HEK293 (cell line): ENCODE measurements around the gene DNAJB6.

ENCODE experiments used
- CTCF ChIA-PET: fragments of 350-600 bp; formaldehyde crosslinking; extraction: SDS; loops from one replicate; lab custom pipeline; 2021; ENCODE audit warnings: antibody characterized with exemption; lab: Yijun Ruan, JAX
- POLR2A ChIA-PET: fragments of 300-600 bp; formaldehyde crosslinking; extraction: SDS; loops from one replicate; lab custom pipeline; 2020; ENCODE audit warnings: antibody characterized with exemption, inconsistent platforms; lab: Yijun Ruan, JAX
- H3K27ac ChIP-seq: fragments of 200-500 bp; sonication (Bioruptor generic); 2 replicates; pipeline ENCODE4 v1.5.1; 2014; ENCODE audit warnings: low read depth, low read length, control low read depth, inconsistent platforms; ENCODE audit errors: extremely low read depth
- H3K36me3 ChIP-seq, 2 experiments: fragments of 200-500 bp in 1 of 2; sonication (Bioruptor generic) in 1 of 2; 1 replicate in 1 of 2; 2 replicates in 1 of 2; pipeline ENCODE4 v1.5.1; 2014 to 2017; ENCODE audit warnings: inconsistent platforms in 2 of 2, low read length in 2 of 2; ENCODE audit not compliant: control insufficient read depth in 2 of 2, insufficient read depth in 1 of 2
- H3K4me1 ChIP-seq: fragments of 200-500 bp; sonication (Bioruptor generic); 2 replicates; pipeline ENCODE4 v1.5.1; 2014; ENCODE audit warnings: mild to moderate bottlenecking, low read length, inconsistent platforms; ENCODE audit not compliant: control insufficient read depth, insufficient read depth
- H3K4me3 ChIP-seq: 2 replicates; pipeline ENCODE4 v1.5.1; 2011; ENCODE audit warnings: low read depth, mild to moderate bottlenecking, control low read depth, low read length, moderate library complexity
- H3K9me3 ChIP-seq: fragments of 200-500 bp; sonication (Bioruptor generic); 2 replicates; pipeline ENCODE4 v1.5.1; 2014; ENCODE audit warnings: low read depth, low read length, inconsistent platforms; ENCODE audit not compliant: control insufficient read depth, insufficient read depth
- KLF8 ChIP-seq: fragments of 450-650 bp; formaldehyde crosslinking; IDR thresholded peaks from 2 replicates; pipeline ENCODE4 v1.5.1; 2016; ENCODE audit warnings: missing biosample characterization, missing genetic modification characterization
- MYNN ChIP-seq: fragments of 450-650 bp; formaldehyde crosslinking; IDR thresholded peaks from 2 replicates; pipeline ENCODE4 v1.5.1; 2016; ENCODE audit warnings: missing biosample characterization, missing genetic modification characterization, borderline replicate concordance
- TCF7L2 ChIP-seq: IDR thresholded peaks from 2 replicates; pipeline ENCODE4 v1.6.1; 2011; ENCODE audit warnings: low read depth, mild to moderate bottlenecking, inconsistent platforms, low read length, moderate library complexity, borderline replicate concordance
- WT1 ChIP-seq: fragments of 450-650 bp; formaldehyde crosslinking; IDR thresholded peaks from 2 replicates; pipeline ENCODE4 v1.5.1; 2016; ENCODE audit warnings: missing biosample characterization, missing genetic modification characterization
- ZBTB8A ChIP-seq: fragments of 450-650 bp; formaldehyde crosslinking; IDR thresholded peaks from 2 replicates; pipeline ENCODE4 v1.5.1; 2016; ENCODE audit warnings: missing biosample characterization, missing genetic modification characterization
- ZNF169 ChIP-seq: fragments of 450-650 bp; formaldehyde crosslinking; IDR thresholded peaks from 2 replicates; pipeline ENCODE4 v1.5.1; 2016; ENCODE audit warnings: missing biosample characterization, missing genetic modification characterization
- ZNF175 ChIP-seq: fragments of 450-650 bp; formaldehyde crosslinking; IDR thresholded peaks from 2 replicates; pipeline ENCODE4 v1.5.1; 2016; ENCODE audit warnings: missing biosample characterization, missing genetic modification characterization
- ZNF335 ChIP-seq: fragments of 450-650 bp; formaldehyde crosslinking; conservative IDR thresholded peaks from 2 replicates; pipeline ENCODE4 v1.5.1; 2016; ENCODE audit warnings: missing biosample characterization, missing genetic modification characterization
- ZNF433 ChIP-seq: fragments of 450-650 bp; formaldehyde crosslinking; IDR thresholded peaks from 2 replicates; pipeline ENCODE4 v1.5.1; 2016; ENCODE audit warnings: missing biosample characterization, missing genetic modification characterization, low read depth
- ZNF48 ChIP-seq: fragments of 450-650 bp; formaldehyde crosslinking; IDR thresholded peaks from 2 replicates; pipeline ENCODE4 v1.5.1; 2016; ENCODE audit warnings: missing biosample characterization, missing genetic modification characterization
- ZNF560 ChIP-seq: fragments of 450-650 bp; formaldehyde crosslinking; IDR thresholded peaks from 2 replicates; pipeline ENCODE4 v1.5.1; 2017; ENCODE audit warnings: missing biosample characterization, missing genetic modification characterization, borderline replicate concordance
- ZNF561 ChIP-seq: fragments of 450-650 bp; IDR thresholded peaks from 2 replicates; pipeline ENCODE4 v1.5.1; 2018; ENCODE audit warnings: missing biosample characterization, missing genetic modification characterization, borderline replicate concordance
- TF ChIP-seq, protein P1 (sequence below): fragments of 450-650 bp; formaldehyde crosslinking; IDR thresholded peaks from 2 replicates; pipeline ENCODE4 v1.5.1; 2016; ENCODE audit warnings: missing biosample characterization, missing genetic modification characterization
- TF ChIP-seq, protein P2 (sequence below): fragments of 450-650 bp; formaldehyde crosslinking; IDR thresholded peaks from 2 replicates; pipeline ENCODE4 v1.5.1; 2016; ENCODE audit warnings: missing biosample characterization, missing genetic modification characterization, borderline replicate concordance
- TF ChIP-seq, protein P3 (sequence below): fragments of 450-650 bp; IDR thresholded peaks from 2 replicates; pipeline ENCODE4 v1.5.1; 2018; ENCODE audit warnings: missing biosample characterization, mild to moderate bottlenecking, missing genetic modification characterization

DNAJB6 gene

DNA sequence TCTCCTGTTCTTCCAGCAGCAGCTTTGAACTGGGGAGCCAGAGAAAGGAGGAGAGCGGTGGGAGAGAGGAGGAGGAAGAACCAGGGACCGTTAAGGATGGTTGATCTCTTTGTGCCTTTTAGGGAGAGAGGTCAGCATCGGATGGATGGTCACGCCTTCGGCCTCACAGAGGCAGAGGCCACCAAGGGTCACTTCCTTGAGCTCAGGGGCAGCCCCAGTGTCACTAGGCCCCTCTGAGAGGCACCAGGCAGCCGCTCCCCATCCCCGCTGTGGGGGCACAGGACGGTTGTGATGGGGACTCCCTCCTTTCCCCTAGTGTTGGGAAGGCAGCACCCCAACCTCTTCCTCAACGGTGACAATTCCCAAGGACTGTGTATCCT lies 121.4 kb downstream of the DNAJB6 start:
- POLR2A ChIA-PET = no interaction called here
- H3K36me3 ChIP-seq = no peaks in the 10 kb centered on the region
- no peak overlapping the region for H3K27ac ChIP-seq
- no peak overlapping the region for H3K4me3 ChIP-seq
- TF ChIP-seq, protein P1, sequence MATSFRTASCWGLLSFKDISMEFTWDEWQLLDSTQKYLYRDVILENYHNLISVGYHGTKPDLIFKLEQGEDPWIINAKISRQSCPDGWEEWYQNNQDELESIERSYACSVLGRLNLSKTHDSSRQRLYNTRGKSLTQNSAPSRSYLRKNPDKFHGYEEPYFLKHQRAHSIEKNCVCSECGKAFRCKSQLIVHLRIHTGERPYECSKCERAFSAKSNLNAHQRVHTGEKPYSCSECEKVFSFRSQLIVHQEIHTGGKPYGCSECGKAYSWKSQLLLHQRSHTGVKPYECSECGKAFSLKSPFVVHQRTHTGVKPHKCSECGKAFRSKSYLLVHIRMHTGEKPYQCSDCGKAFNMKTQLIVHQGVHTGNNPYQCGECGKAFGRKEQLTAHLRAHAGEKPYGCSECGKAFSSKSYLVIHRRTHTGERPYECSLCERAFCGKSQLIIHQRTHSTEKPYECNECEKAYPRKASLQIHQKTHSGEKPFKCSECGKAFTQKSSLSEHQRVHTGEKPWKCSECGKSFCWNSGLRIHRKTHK (tag by site-specific recombination) = no peak
- TF ChIP-seq TCF7L2 (no peak), KLF8 (tag by site-specific recombination) (no peak), MYNN (tag by site-specific recombination) (no peak), ZNF335 (tag by site-specific recombination) (no peak), WT1 (tag by site-specific recombination) (no peak), ZNF169 (tag by site-specific recombination) (no peak), ZNF561 (tag by site-specific recombination) (no peak), ZBTB8A (tag by site-specific recombination) (no peak)
- TF ChIP-seq, protein P2, sequence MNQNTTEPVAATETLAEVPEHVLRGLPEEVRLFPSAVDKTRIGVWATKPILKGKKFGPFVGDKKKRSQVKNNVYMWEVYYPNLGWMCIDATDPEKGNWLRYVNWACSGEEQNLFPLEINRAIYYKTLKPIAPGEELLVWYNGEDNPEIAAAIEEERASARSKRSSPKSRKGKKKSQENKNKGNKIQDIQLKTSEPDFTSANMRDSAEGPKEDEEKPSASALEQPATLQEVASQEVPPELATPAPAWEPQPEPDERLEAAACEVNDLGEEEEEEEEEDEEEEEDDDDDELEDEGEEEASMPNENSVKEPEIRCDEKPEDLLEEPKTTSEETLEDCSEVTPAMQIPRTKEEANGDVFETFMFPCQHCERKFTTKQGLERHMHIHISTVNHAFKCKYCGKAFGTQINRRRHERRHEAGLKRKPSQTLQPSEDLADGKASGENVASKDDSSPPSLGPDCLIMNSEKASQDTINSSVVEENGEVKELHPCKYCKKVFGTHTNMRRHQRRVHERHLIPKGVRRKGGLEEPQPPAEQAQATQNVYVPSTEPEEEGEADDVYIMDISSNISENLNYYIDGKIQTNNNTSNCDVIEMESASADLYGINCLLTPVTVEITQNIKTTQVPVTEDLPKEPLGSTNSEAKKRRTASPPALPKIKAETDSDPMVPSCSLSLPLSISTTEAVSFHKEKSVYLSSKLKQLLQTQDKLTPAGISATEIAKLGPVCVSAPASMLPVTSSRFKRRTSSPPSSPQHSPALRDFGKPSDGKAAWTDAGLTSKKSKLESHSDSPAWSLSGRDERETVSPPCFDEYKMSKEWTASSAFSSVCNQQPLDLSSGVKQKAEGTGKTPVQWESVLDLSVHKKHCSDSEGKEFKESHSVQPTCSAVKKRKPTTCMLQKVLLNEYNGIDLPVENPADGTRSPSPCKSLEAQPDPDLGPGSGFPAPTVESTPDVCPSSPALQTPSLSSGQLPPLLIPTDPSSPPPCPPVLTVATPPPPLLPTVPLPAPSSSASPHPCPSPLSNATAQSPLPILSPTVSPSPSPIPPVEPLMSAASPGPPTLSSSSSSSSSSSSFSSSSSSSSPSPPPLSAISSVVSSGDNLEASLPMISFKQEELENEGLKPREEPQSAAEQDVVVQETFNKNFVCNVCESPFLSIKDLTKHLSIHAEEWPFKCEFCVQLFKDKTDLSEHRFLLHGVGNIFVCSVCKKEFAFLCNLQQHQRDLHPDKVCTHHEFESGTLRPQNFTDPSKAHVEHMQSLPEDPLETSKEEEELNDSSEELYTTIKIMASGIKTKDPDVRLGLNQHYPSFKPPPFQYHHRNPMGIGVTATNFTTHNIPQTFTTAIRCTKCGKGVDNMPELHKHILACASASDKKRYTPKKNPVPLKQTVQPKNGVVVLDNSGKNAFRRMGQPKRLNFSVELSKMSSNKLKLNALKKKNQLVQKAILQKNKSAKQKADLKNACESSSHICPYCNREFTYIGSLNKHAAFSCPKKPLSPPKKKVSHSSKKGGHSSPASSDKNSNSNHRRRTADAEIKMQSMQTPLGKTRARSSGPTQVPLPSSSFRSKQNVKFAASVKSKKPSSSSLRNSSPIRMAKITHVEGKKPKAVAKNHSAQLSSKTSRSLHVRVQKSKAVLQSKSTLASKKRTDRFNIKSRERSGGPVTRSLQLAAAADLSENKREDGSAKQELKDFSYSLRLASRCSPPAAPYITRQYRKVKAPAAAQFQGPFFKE = no peak
- TF ChIP-seq, protein P3, sequence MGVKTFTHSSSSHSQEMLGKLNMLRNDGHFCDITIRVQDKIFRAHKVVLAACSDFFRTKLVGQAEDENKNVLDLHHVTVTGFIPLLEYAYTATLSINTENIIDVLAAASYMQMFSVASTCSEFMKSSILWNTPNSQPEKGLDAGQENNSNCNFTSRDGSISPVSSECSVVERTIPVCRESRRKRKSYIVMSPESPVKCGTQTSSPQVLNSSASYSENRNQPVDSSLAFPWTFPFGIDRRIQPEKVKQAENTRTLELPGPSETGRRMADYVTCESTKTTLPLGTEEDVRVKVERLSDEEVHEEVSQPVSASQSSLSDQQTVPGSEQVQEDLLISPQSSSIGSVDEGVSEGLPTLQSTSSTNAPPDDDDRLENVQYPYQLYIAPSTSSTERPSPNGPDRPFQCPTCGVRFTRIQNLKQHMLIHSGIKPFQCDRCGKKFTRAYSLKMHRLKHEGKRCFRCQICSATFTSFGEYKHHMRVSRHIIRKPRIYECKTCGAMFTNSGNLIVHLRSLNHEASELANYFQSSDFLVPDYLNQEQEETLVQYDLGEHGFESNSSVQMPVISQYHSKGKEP (tag by site-specific recombination) = no peak
- TF ChIP-seq, all 188 proteins: peak for 0
- CTCF ChIA-PET = interaction anchor here (0.6 kb wide), 1 partner anchor 16 kb away, joined by 3 read pairs; no protein-coding TSS in a partner anchor
- Histone ChIP-seq H3K4me1 (no peaks in the 10 kb centered on the region), H3K9me3 (no peaks in the 10 kb centered on the region; the same call in 1 of the 2 replicates)

DNA sequence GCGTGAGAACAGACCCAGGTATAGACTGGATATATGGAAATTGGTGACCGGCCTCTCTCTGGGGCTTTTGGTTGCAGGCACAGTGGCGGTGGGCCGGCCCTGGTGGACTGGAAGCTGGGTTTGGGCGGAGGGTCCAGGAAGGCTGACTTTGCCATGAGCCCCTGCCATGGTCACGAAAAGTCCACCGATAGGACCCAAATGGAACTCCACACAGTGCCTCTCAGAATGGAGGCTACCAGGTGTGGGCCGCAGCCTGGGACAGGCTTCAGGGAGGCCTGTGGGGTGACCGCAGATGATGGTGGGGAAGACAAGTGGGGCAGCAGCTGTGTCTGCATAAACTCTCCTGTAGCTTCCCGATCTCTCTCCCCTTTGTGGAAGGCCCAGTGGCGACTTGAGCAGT lies 123.2 kb downstream of the DNAJB6 start:
- POLR2A ChIA-PET = no interaction called here
- Histone ChIP-seq H3K4me3 (no peak overlapping the region), H3K36me3 (no peaks in the 10 kb centered on the region)
- no peak for TF ChIP-seq ZNF175 (tag by site-specific recombination)
- TF ChIP-seq, all 188 proteins: peak for 0
- Histone ChIP-seq H3K27ac (no peak overlapping the region), H3K4me1 (no peaks in the 10 kb centered on the region), H3K9me3 (no peaks in the 10 kb centered on the region; the same call in 1 of the 2 replicates)
- CTCF ChIA-PET = no interaction called here

DNA sequence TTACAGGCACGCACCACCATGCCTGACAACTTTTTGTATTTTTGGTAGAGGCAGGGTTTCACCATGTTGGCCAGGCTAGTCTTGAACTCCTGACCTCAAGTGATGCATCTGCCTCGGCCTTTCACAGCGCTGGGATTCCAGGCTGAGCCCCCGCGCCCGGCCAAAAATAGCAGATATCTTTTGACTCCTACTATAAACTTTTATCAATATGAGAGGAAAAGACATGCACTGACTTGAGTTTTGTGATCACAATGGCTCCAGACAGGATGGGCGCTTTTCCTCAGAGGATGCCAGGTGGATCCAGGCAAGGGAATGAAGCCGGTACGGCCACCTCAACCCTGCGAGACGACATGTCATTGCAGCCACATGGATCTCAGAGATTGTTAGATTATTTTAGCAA lies 123.9 kb downstream of the DNAJB6 start:
- Histone ChIP-seq H3K9me3 (no peaks in the 10 kb centered on the region), H3K27ac (no peak overlapping the region), H3K4me3 (no peak overlapping the region), H3K4me1 (no peaks in the 10 kb centered on the region), H3K36me3 (no peaks in the 10 kb centered on the region)
- ChIA-PET CTCF (no interaction called here), POLR2A (no interaction called here)
- no peak for TF ChIP-seq ZNF433 (tag by site-specific recombination)
- TF ChIP-seq ZNF48 = no peak
- no peak for TF ChIP-seq ZNF560
- TF ChIP-seq, protein P2 = no peak
